ENCODE data around the gene AGBL1.
"Not testable (repeated sequence)": the region's sequence is repeated elsewhere in the genome, so short reads cannot be mapped to it uniquely, and the experiment has no call there.

Gene AGBL1

GRCh38 chr15:86082619-86083380, 3.1 kb downstream of the AGBL1 start:
- DNase-seq (ENCODE audit: low read depth) = no peak

- DNase-seq (ENCODE audit: low read depth) = no peak
Measured at GRCh38 chr15:86087808-86088207, 8.1 kb downstream of the AGBL1 start.

- DNase-seq (ENCODE audit: low read depth) = no peak
Measured at GRCh38 chr15:86089422-86089821, 9.8 kb downstream of the AGBL1 start.

GRCh38 chr15:86101818-86102217, 22.1 kb downstream of the AGBL1 start:
- no peak for DNase-seq (ENCODE audit: low read depth)

GRCh38 chr15:86103825-86104224, 24.2 kb downstream of the AGBL1 start:
- no peak for DNase-seq (ENCODE audit: low read depth)

GRCh38 chr15:86106306-86106705, 26.6 kb downstream of the AGBL1 start:
- DNase-seq (ENCODE audit: low read depth) = no peak

- no peak for DNase-seq (ENCODE audit: low read depth)
Measured at GRCh38 chr15:86115145-86115801, 35.6 kb downstream of the AGBL1 start.

GRCh38 chr15:86121568-86122225, 42.0 kb downstream of the AGBL1 start:
- DNase-seq (ENCODE audit: low read depth) = no peak

GRCh38 chr15:86122691-86123391, 43.2 kb downstream of the AGBL1 start:
- DNase-seq (ENCODE audit: low read depth) = not testable (repeated sequence)

- DNase-seq (ENCODE audit: low read depth) = no peak
Measured at GRCh38 chr15:86125775-86126174, 46.1 kb downstream of the AGBL1 start.

GRCh38 chr15:86127547-86127946, 47.9 kb downstream of the AGBL1 start:
- no peak for DNase-seq (ENCODE audit: low read depth)

GRCh38 chr15:86135041-86135440, 55.4 kb downstream of the AGBL1 start:
- no peak for DNase-seq (ENCODE audit: low read depth)

GRCh38 chr15:86136861-86137260, 57.2 kb downstream of the AGBL1 start:
- no peak for DNase-seq (ENCODE audit: low read depth)

GRCh38 chr15:86138798-86139197, 59.1 kb downstream of the AGBL1 start:
- DNase-seq (ENCODE audit: low read depth) = no peak

GRCh38 chr15:86139828-86140227, 60.2 kb downstream of the AGBL1 start:
- DNase-seq (ENCODE audit: low read depth) = no peak

GRCh38 chr15:86154705-86155104, 75.0 kb downstream of the AGBL1 start:
- DNase-seq (ENCODE audit: low read depth) = no peak

GRCh38 chr15:86155551-86155950, 75.9 kb downstream of the AGBL1 start:
- no peak for DNase-seq (ENCODE audit: low read depth)

- no peak for DNase-seq (ENCODE audit: low read depth)
Measured at GRCh38 chr15:86157606-86158293, 78.1 kb downstream of the AGBL1 start.

- DNase-seq (ENCODE audit: low read depth) = no peak
Measured at GRCh38 chr15:86159468-86159867, 79.8 kb downstream of the AGBL1 start.

GRCh38 chr15:86161250-86161649, 81.6 kb downstream of the AGBL1 start:
- DNase-seq (ENCODE audit: low read depth) = no peak

GRCh38 chr15:86162172-86162591, 82.5 kb downstream of the AGBL1 start:
- DNase-seq (ENCODE audit: low read depth) = no peak

GRCh38 chr15:86162641-86163040, 83.0 kb downstream of the AGBL1 start:
- DNase-seq (ENCODE audit: low read depth) = no peak

Data from fibroblast of the conjunctiva (primary cell).